KMS-11 (cell line): Measurements from ENCODE around the gene ENOX2.

ENCODE experiments used
- H2AFZ ChIP-seq: fragments of 200-600 bp; sonication (generic); 2 replicates; pipeline ENCODE4 v1.6.1; 2016; ENCODE audit warnings: antibody characterized with exemption, mixed run types, low read depth
- H3K27ac ChIP-seq: fragments of 200-600 bp; sonication (generic); 2 replicates; pipeline ENCODE4 v1.6.1; 2016; ENCODE audit warnings: mild to moderate bottlenecking, mixed run types
- H3K27me3 ChIP-seq: fragments of 200-600 bp; sonication (generic); 2 replicates; pipeline ENCODE4 v1.6.1; 2017; ENCODE audit warnings: mild to moderate bottlenecking, low read depth, mixed run types, moderate library complexity; ENCODE audit not compliant: insufficient read depth
- H3K36me3 ChIP-seq: fragments of 200-600 bp; sonication (generic); 2 replicates; pipeline ENCODE4 v1.6.1; 2017; ENCODE audit warnings: mild to moderate bottlenecking, mixed run types; ENCODE audit not compliant: insufficient read depth
- H3K4me1 ChIP-seq: fragments of 200-600 bp; sonication (generic); 2 replicates; pipeline ENCODE4 v1.6.1; 2016; ENCODE audit warnings: mild to moderate bottlenecking, low read depth, mixed run types; ENCODE audit not compliant: poor library complexity, severe bottlenecking
- H3K4me2 ChIP-seq: fragments of 200-600 bp; sonication (generic); 2 replicates; pipeline ENCODE4 v1.7.0; 2016; ENCODE audit warnings: mild to moderate bottlenecking, mixed run types
- H3K4me3 ChIP-seq: fragments of 200-600 bp; sonication (generic); IDR thresholded peaks from 2 replicates; pipeline ENCODE4 v1.6.1; 2017; ENCODE audit warnings: low read depth, low read length, mixed read lengths; ENCODE audit not compliant: insufficient read depth
- H3K79me2 ChIP-seq: fragments of 200-600 bp; sonication (generic); 2 replicates; pipeline ENCODE4 v1.6.1; 2016; ENCODE audit warnings: low read depth, mixed run types; ENCODE audit not compliant: insufficient read depth
- H3K9ac ChIP-seq: fragments of 200-600 bp; sonication (generic); 2 replicates; pipeline ENCODE4 v1.6.1; 2016; ENCODE audit warnings: mild to moderate bottlenecking, mixed run types
- H4K20me1 ChIP-seq: fragments of 200-600 bp; sonication (generic); 2 replicates; pipeline ENCODE4 v1.6.1; 2016; ENCODE audit warnings: mild to moderate bottlenecking, mixed run types; ENCODE audit not compliant: insufficient read depth
- CTCF ChIP-seq: fragments of 200-600 bp; sonication (generic); conservative IDR thresholded peaks from 2 replicates; pipeline ENCODE4 v1.6.1; 2017; ENCODE audit warnings: low read depth, mild to moderate bottlenecking, antibody characterized with exemption, low read length, moderate library complexity, mixed read lengths

Gene ENOX2

GRCh38 chrX:130771230-130771629 is 131.8 kb downstream of the ENOX2 start:
- no peaks in the 10 kb centered on the region for H3K36me3 ChIP-seq
- H3K4me2 ChIP-seq = no peak overlapping the region
- no peaks in the 10 kb centered on the region for H3K79me2 ChIP-seq
- no peak overlapping the region for H3K9ac ChIP-seq
- H2AFZ ChIP-seq = no peak overlapping the region
- H3K4me1 ChIP-seq = peaks cover 19% of the 10 kb centered on the region
- no peaks in the 10 kb centered on the region for H4K20me1 ChIP-seq
- no peak for TF ChIP-seq CTCF
- H3K27me3 ChIP-seq = no peaks in the 10 kb centered on the region
- H3K4me3 ChIP-seq = no peak overlapping the region
- no peak overlapping the region for H3K27ac ChIP-seq

- no peaks in the 10 kb centered on the region for H3K27me3 ChIP-seq
- H4K20me1 ChIP-seq = no peaks in the 10 kb centered on the region
- H3K27ac ChIP-seq = no peak overlapping the region
- H2AFZ ChIP-seq = no peak overlapping the region
- no peaks in the 10 kb centered on the region for H3K79me2 ChIP-seq
- H3K36me3 ChIP-seq = no peaks in the 10 kb centered on the region
- peaks cover 19% of the 10 kb centered on the region for H3K4me1 ChIP-seq
- H3K9ac ChIP-seq = no peak overlapping the region
- TF ChIP-seq CTCF = no peak
- H3K4me2 ChIP-seq = no peak overlapping the region
- no peak overlapping the region for H3K4me3 ChIP-seq
Measured at GRCh38 chrX:130770615-130771014, 132.4 kb downstream of the ENOX2 start.

GRCh38 chrX:130769835-130770234 is 133.2 kb downstream of the ENOX2 start:
- H3K9ac ChIP-seq = no peak overlapping the region
- no peaks in the 10 kb centered on the region for H3K27me3 ChIP-seq
- no peak for TF ChIP-seq CTCF
- no peaks in the 10 kb centered on the region for H3K79me2 ChIP-seq
- no peaks in the 10 kb centered on the region for H4K20me1 ChIP-seq
- no peak overlapping the region for H2AFZ ChIP-seq
- no peak overlapping the region for H3K4me3 ChIP-seq
- H3K36me3 ChIP-seq = no peaks in the 10 kb centered on the region
- H3K4me2 ChIP-seq = no peak overlapping the region
- H3K4me1 ChIP-seq = peaks cover 19% of the 10 kb centered on the region
- no peak overlapping the region for H3K27ac ChIP-seq

DNA sequence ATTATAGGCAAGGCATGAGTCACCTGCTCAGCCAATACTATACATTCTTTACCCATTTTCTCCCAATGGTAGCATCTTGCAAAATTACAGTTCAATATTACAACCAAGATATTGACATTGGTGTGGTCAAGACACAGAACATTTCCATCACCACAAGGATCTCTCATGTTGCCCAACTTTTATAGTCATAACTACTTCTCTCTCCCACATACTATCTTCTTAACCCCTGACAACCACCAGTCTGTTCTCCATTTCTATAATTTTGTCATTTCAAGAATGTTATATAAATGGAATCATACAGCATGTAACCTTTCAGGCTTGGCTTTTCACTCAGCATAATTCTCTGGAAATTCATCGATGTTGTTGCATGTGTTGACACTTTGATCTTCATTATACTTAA is 144.9 kb downstream of the ENOX2 start:
- Histone ChIP-seq H4K20me1 (no peaks in the 10 kb centered on the region), H3K27me3 (no peaks in the 10 kb centered on the region), H3K36me3 (no peaks in the 10 kb centered on the region), H3K4me3 (no peak overlapping the region), H3K79me2 (no peaks in the 10 kb centered on the region), H3K27ac (no peak overlapping the region), H3K4me2 (no peak overlapping the region), H3K4me1 (no peaks in the 10 kb centered on the region), H3K9ac (no peak overlapping the region), H2AFZ (no peak overlapping the region)
- TF ChIP-seq CTCF = no peak

DNA sequence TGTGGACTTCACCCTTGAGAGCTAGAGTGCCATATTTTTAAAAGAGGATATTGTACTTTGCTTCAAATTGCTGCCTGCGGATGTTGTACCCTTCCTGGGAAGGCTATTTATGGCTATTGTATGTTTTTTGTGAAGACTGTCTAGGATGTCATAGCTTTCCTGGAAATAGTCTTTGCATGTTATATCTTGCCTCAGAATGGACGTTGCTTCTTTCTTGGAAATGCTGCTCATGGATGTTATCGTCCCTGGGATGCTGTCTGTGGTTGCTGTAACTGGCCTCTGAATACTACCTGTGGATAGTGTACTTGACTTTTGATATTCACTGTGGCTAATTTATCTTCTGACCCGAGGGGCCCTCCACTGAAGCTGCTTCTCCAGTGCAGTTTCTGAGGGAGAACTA is 146.8 kb downstream of the ENOX2 start:
- Histone ChIP-seq H3K4me2 (no peak overlapping the region), H2AFZ (no peak overlapping the region), H4K20me1 (no peaks in the 10 kb centered on the region), H3K79me2 (no peaks in the 10 kb centered on the region), H3K27ac (no peak overlapping the region), H3K4me1 (no peaks in the 10 kb centered on the region), H3K36me3 (no peaks in the 10 kb centered on the region), H3K27me3 (no peaks in the 10 kb centered on the region), H3K4me3 (no peak overlapping the region), H3K9ac (no peak overlapping the region)
- TF ChIP-seq CTCF = no peak
